NCI-H146 (cell line): ENCODE measurements around the gene CDC25C.
"Not testable (repeated sequence)": the region's sequence is repeated elsewhere in the genome, so short reads cannot be mapped to it uniquely, and the experiment has no call there.

Experiments used
- DNase-seq: peaks from one replicate; lab custom pipeline; 2025; lab: John Stamatoyannopoulos, UW

Gene CDC25C

GRCh38 chr5:138346889-138347288, 15.3 kb upstream of the CDC25C start:
- no peak for DNase-seq

- no peak for DNase-seq
These were observed 13.5 kb upstream of the CDC25C start for GRCh38 chr5:138344887-138345622.

- no peak for DNase-seq
These were observed 8.4 kb upstream of the CDC25C start for GRCh38 chr5:138340008-138340407.

GRCh38 chr5:138339464-138339863, 7.9 kb upstream of the CDC25C start:
- no peak for DNase-seq

- DNase-seq, result no peak
These were observed 7.5 kb upstream of the CDC25C start for GRCh38 chr5:138339091-138339456.

GRCh38 chr5:138338411-138339090, 6.9 kb upstream of the CDC25C start:
- DNase-seq, result no peak

GRCh38 chr5:138337685-138338410, 6.2 kb upstream of the CDC25C start, which contains the start of gene FAM53C:
FAM53C (plus strand) TSS chr5:138338266; CDS start chr5:138341336, 3,070 bp downstream.
- peak; percentile 88 for DNase-seq

GRCh38 chr5:138336952-138337684, 5.5 kb upstream of the CDC25C start:
- DNase-seq, result peak; percentile 82

- no peak for DNase-seq
These were observed 3.4 kb upstream of the CDC25C start for GRCh38 chr5:138334867-138335447.

- no peak for DNase-seq
These were observed 673 bp downstream of the CDC25C start for GRCh38 chr5:138330813-138331448.

- DNase-seq, result not testable (repeated sequence)
These were observed 13.4 kb downstream of the CDC25C start for GRCh38 chr5:138318211-138318610.

- DNase-seq, result no peak
These were observed 15.2 kb downstream of the CDC25C start for GRCh38 chr5:138316355-138316754.

- no peak for DNase-seq
These were observed 15.8 kb downstream of the CDC25C start for GRCh38 chr5:138315751-138316278.

GRCh38 chr5:138305797-138306196, 25.8 kb downstream of the CDC25C start:
- peak; percentile 1 for DNase-seq

- DNase-seq, result no peak
These were observed 28.2 kb downstream of the CDC25C start for GRCh38 chr5:138303372-138303771.

- DNase-seq, result no peak
These were observed 42.3 kb downstream of the CDC25C start for GRCh38 chr5:138289296-138289695.

GRCh38 chr5:138287246-138287645, 44.4 kb downstream of the CDC25C start:
- no peak for DNase-seq

- peak; percentile 45 for DNase-seq
These were observed 48.5 kb downstream of the CDC25C start for GRCh38 chr5:138282920-138283742.

- DNase-seq, result no peak
These were observed 50.7 kb downstream of the CDC25C start for GRCh38 chr5:138280915-138281314.

GRCh38 chr5:138276402-138277054, 55.1 kb downstream of the CDC25C start:
- DNase-seq, result peak; percentile 85
